SU-DHL-6 (cell line): ENCODE measurements around the gene KICS2.

Experiments
- H2AFZ ChIP-seq: fragments of 200-600 bp; sonication (generic); 2 replicates; pipeline ENCODE4 v1.6.1; 2014; ENCODE audit warnings: low read depth, mild to moderate bottlenecking, moderate library complexity, mixed read lengths, antibody characterized with exemption, low read length; ENCODE audit not compliant: severe bottlenecking
- H3F3A ChIP-seq: fragments of 200-600 bp; shearing (Covaris generic); 2 replicates; pipeline ENCODE4 v1.6.0; 2016; ENCODE audit warnings: antibody characterized with exemption, mild to moderate bottlenecking; ENCODE audit not compliant: insufficient read depth
- H3K27ac ChIP-seq: fragments of 200-600 bp; sonication (generic); 2 replicates; pipeline ENCODE4 v1.5.1; 2016; ENCODE audit warnings: low read depth, mild to moderate bottlenecking, low read length, moderate library complexity, mixed read lengths
- H3K27me3 ChIP-seq: fragments of 200-600 bp; sonication (generic), shearing (Covaris generic); 2 replicates; pipeline ENCODE4 v1.6.0; 2014; ENCODE audit warnings: mild to moderate bottlenecking, low read length
- H3K36me3 ChIP-seq: fragments of 200-600 bp; sonication (generic); 2 replicates; pipeline ENCODE4 v1.6.1; 2014; ENCODE audit warnings: mild to moderate bottlenecking, low read length, mixed read lengths
- H3K4me2 ChIP-seq: fragments of 300-600, 200-600 bp; shearing (Covaris generic), sonication (generic); 2 replicates; pipeline ENCODE4 v1.6.0; 2014; ENCODE audit warnings: low read length, low read depth, mild to moderate bottlenecking; ENCODE audit not compliant: poor library complexity, severe bottlenecking
- H3K4me3 ChIP-seq: fragments of 200-600 bp; sonication (generic); 2 replicates; pipeline ENCODE4 v1.5.1; 2014; ENCODE audit warnings: antibody characterized with exemption, low read length, mild to moderate bottlenecking, mixed read lengths; ENCODE audit not compliant: insufficient read depth, poor library complexity, severe bottlenecking
- H3K79me2 ChIP-seq: fragments of 200-600 bp; sonication (generic); 2 replicates; pipeline ENCODE4 v1.6.1; 2014; ENCODE audit warnings: mild to moderate bottlenecking, low read length, moderate library complexity; ENCODE audit not compliant: insufficient read depth
- H3K9ac ChIP-seq: fragments of 200-600 bp; sonication (generic); 2 replicates; pipeline ENCODE4 v1.7.0; 2014; ENCODE audit warnings: mild to moderate bottlenecking, low read length
- H3K9me2 ChIP-seq: fragments of 200-600 bp; sonication (generic); replicated peaks from 2 replicates; pipeline ENCODE4 v1.6.1; 2014; ENCODE audit warnings: low read length; ENCODE audit not compliant: insufficient read depth
- H3K9me3 ChIP-seq: fragments of 200-600 bp; sonication (generic); 2 replicates; pipeline ENCODE4 v1.6.1; 2014; ENCODE audit warnings: low read length, mixed read lengths; ENCODE audit not compliant: insufficient read depth
- H4K20me1 ChIP-seq: fragments of 200-600 bp; sonication (generic); 2 replicates; pipeline ENCODE4 v1.6.1; 2014; ENCODE audit warnings: low read depth, mild to moderate bottlenecking, antibody characterized with exemption, low read length, moderate library complexity, mixed read lengths
- CTCF ChIP-seq: fragments of 200-600 bp; sonication (generic); IDR thresholded peaks from one replicate; pipeline ENCODE4 v1.5.1; 2017; ENCODE audit warnings: antibody characterized with exemption, mild to moderate bottlenecking, low read length, moderate library complexity; ENCODE audit not compliant: insufficient read depth, poor library complexity, severe bottlenecking
- EZH2phosphoT487 ChIP-seq: fragments of 200-600 bp; sonication (generic), shearing (Covaris generic); conservative IDR thresholded peaks from 2 replicates; pipeline ENCODE4 v1.6.1; 2018; ENCODE audit warnings: mild to moderate bottlenecking, antibody characterized with exemption, low read length, moderate library complexity, mixed read lengths

KICS2 gene

DNA sequence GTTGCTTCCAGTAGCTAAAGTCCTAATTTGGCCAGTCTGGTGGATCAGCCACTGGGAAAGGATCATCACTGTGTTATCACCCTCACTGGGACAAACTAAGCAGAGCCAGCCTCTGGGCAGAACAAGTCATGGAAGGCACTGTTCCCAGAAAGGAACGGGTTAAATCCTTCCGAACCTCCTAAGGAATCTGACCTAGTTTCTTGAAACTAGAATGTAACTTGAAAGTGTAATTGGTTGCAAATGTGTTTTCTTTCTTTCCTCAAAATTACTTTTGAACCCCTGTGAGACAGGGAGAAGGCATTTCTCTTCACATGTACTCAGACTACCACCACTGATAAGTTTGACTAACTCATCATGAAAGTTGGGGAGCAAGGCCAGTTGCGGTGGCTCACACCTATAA is 18.7 kb upstream of the KICS2 start:
- H3K36me3 ChIP-seq = no peaks in the 10 kb centered on the region
- no peaks in the 10 kb centered on the region for H3K9me3 ChIP-seq
- no peak overlapping the region for H3K4me3 ChIP-seq
- H3F3A ChIP-seq = no peaks in the 10 kb centered on the region
- H2AFZ ChIP-seq = no peak overlapping the region
- H3K27me3 ChIP-seq = no peaks in the 10 kb centered on the region
- H3K27ac ChIP-seq = no peak overlapping the region
- no peak overlapping the region for H3K9ac ChIP-seq
- no peaks in the 10 kb centered on the region for H3K79me2 ChIP-seq
- no peak overlapping the region for H3K4me2 ChIP-seq
- H4K20me1 ChIP-seq = no peaks in the 10 kb centered on the region
- no peaks in the 10 kb centered on the region for H3K9me2 ChIP-seq
- TF ChIP-seq CTCF (no peak), EZH2phosphoT487 (no peak)

GRCh38 chr12:64237382-64237781 is 15.3 kb upstream of the KICS2 start:
- Histone ChIP-seq H3K79me2 (no peaks in the 10 kb centered on the region), H3K36me3 (no peaks in the 10 kb centered on the region), H3K4me3 (no peak overlapping the region), H3K9ac (no peak overlapping the region), H3K9me2 (no peaks in the 10 kb centered on the region), H3F3A (no peaks in the 10 kb centered on the region), H3K27ac (no peak overlapping the region), H3K4me2 (no peak overlapping the region), H2AFZ (no peak overlapping the region), H3K9me3 (no peaks in the 10 kb centered on the region), H4K20me1 (no peaks in the 10 kb centered on the region), H3K27me3 (no peaks in the 10 kb centered on the region)
- TF ChIP-seq EZH2phosphoT487 (no peak), CTCF (no peak)

DNA sequence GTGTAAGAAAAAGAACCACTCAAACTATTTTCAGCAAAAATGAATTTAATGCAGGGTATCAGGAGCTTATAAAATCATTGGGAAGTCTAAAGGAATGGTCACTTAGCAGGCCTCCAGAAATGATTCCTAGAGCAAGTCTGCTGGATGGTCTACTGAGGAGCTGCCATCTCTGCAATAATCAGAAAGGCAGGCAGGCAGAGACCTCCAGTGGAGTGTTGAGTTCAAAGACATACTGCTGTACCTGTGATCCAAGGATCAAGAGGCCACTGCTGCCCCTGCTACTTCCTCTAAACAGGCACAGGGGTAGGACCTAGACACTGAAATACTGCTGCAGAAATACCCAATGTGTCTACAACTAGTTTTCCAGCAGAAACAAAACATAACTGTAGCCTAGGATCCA is 14.5 kb upstream of the KICS2 start:
- no peaks in the 10 kb centered on the region for H4K20me1 ChIP-seq
- H3K9me3 ChIP-seq = no peaks in the 10 kb centered on the region
- no peak overlapping the region for H2AFZ ChIP-seq
- H3K36me3 ChIP-seq = no peaks in the 10 kb centered on the region
- H3K4me2 ChIP-seq = no peak overlapping the region
- no peaks in the 10 kb centered on the region for H3F3A ChIP-seq
- no peaks in the 10 kb centered on the region for H3K27me3 ChIP-seq
- H3K9ac ChIP-seq = no peak overlapping the region
- no peak overlapping the region for H3K27ac ChIP-seq
- no peak overlapping the region for H3K4me3 ChIP-seq
- TF ChIP-seq CTCF = no peak
- no peak for TF ChIP-seq EZH2phosphoT487
- H3K9me2 ChIP-seq = no peaks in the 10 kb centered on the region
- H3K79me2 ChIP-seq = no peaks in the 10 kb centered on the region

- H3K9me3 ChIP-seq = no peaks in the 10 kb centered on the region
- no peak for TF ChIP-seq CTCF
- H3K9ac ChIP-seq = no peak overlapping the region
- H3K4me2 ChIP-seq = no peak overlapping the region
- no peaks in the 10 kb centered on the region for H4K20me1 ChIP-seq
- H3K9me2 ChIP-seq = no peaks in the 10 kb centered on the region
- no peaks in the 10 kb centered on the region for H3K79me2 ChIP-seq
- H3F3A ChIP-seq = no peaks in the 10 kb centered on the region
- no peak overlapping the region for H3K4me3 ChIP-seq
- no peaks in the 10 kb centered on the region for H3K27me3 ChIP-seq
- H3K36me3 ChIP-seq = no peaks in the 10 kb centered on the region
- H3K27ac ChIP-seq = no peak overlapping the region
- no peak overlapping the region for H2AFZ ChIP-seq
Observed at GRCh38 chr12:64232196-64232595, 10.1 kb upstream of the KICS2 start.
